HG03108 (cell line): ENCODE results near the gene GJD2.

Source experiments
- ATAC-seq: cut with Tn5 transposase; IDR thresholded peaks from one replicate; pipeline ENCODE4 v1.9.1; 2021; ENCODE audit warnings: moderate library complexity; ENCODE audit not compliant: unreplicated experiment

GJD2 gene

DNA sequence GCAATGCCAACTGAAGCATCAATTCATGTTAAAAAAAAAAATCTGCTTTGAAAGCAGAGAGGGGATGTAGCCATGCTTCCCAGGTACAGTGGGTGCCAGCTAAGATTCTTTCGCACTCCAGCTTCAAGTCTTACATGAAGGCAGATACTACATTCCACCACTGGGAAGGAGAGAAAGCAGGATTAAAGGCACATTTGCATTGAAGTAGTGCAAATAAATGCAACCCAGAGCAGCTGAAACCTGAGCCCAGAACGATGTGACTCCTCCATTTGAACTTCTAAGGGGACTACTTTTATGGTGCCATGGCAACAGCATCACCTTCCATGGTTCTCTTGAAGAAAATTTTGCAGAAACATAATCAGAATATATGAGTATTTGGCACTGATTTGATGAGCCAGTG lies 19.1 kb upstream of the GJD2 start:
- no peak for ATAC-seq

GRCh38 chr15:34773013-34773412 lies 18.2 kb upstream of the GJD2 start:
- ATAC-seq: no peak

- no peak for ATAC-seq
These were observed 17.5 kb upstream of the GJD2 start for GRCh38 chr15:34772312-34772711.

GRCh38 chr15:34769711-34770110 lies 14.9 kb upstream of the GJD2 start:
- no peak for ATAC-seq

- no peak for ATAC-seq
These were observed 13.7 kb upstream of the GJD2 start for GRCh38 chr15:34768530-34768929.

DNA sequence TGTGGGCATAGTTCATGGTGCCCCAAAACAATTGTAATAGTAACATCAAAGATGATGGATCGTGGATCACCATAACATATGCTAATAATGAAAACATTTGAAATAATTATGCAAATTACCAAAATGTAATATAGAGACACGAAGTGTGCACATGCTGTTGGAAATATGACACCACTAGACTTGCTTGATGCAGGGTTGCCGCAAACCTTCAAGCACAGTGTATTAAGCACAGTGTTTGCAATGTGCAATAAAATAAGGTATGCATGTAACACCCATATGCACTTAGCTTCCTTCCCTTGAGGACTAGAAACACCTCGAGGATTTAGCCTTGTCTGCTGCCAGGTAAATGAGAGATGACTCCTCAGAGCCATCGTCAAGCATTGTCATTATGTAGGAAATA lies 10.9 kb upstream of the GJD2 start:
- no peak for ATAC-seq

DNA sequence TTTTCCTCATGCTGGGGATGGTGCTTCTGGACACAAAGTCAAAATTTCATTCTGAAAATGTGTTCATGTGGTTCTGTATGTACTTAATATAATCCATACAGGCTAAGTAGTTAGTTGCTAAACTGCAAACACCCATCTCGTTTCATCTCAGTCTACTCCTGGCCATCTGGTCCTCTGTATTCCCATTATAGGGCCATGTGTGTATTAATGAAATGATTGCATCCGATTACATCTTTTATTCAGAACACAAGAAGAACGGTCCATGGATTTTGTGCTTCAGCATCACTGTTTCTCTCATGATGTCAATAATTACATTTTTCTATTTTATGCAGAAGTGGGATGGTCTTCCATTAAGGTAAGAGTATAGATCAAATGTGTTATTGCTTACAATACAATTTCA lies 6.1 kb upstream of the GJD2 start:
- ATAC-seq: no peak

GRCh38 chr15:34759992-34760391 lies 5.2 kb upstream of the GJD2 start:
- ATAC-seq: no peak

GRCh38 chr15:34759347-34759746 lies 4.5 kb upstream of the GJD2 start:
- ATAC-seq: no peak

- no peak for ATAC-seq
These were observed 2.5 kb upstream of the GJD2 start for GRCh38 chr15:34757262-34757661.

DNA sequence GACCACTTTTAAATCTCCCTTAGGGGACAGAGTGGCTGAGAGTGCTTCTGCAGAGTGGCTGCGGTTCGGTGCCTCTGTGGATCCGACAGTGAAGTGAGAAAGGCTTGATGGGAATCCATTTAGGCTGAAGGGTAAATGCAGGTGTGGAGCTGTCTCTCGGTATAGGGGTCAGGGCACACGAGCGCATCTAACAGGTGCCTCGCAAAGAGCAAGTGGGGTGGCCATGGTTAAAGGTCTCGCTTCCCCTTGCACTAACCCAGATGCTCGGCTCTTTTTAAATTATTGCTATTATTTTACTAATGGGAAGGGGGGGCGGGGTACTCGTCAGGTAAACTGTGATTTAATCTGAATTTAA lies 598 bp upstream of the GJD2 start:
- ATAC-seq: no peak

GRCh38 chr15:34754171-34754601 lies 612 bp downstream of the GJD2 start:
- ATAC-seq: no peak

- ATAC-seq: no peak
These were observed 1.4 kb downstream of the GJD2 start for GRCh38 chr15:34753236-34753894.

DNA sequence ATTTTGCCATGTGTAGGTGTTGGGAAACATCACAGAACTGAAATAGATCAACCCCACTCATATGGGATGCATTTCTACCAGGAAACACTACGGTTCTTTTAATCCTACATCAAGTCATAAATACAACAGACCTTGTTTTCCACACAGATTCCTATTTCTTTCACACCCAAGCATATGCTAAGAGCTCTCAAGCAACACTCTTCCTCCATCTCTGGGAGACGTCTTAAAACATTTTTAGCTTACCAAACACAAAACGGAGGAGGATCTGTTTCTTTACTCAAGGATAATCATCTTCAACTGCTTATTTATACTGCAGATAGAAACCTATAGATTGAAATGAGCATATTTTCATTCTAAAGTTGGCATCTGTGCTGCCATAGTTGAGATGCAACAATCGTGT lies 5.1 kb downstream of the GJD2 start:
- ATAC-seq: no peak

DNA sequence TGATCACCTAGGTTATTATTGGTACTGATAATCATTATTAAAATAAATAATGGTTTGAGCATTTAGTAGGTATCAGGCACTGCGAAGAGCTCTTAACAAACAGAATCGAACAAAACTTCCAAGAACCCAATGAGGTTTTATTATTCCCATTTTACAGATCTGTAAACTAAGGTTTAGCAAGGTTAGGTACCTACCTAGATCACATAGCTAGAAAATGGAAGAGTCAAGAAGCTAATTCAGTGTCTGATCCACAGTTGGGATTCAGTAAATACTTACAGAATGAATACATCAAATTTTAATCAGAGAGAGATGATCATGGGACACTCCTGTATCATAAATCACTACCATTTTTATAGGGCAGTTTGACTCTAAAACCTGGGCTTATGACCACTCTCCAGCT lies 15.5 kb downstream of the GJD2 start:
- no peak for ATAC-seq

GRCh38 chr15:34738002-34738401 lies 16.8 kb downstream of the GJD2 start:
- no peak for ATAC-seq

GRCh38 chr15:34737477-34737876 lies 17.3 kb downstream of the GJD2 start:
- ATAC-seq: no peak

DNA sequence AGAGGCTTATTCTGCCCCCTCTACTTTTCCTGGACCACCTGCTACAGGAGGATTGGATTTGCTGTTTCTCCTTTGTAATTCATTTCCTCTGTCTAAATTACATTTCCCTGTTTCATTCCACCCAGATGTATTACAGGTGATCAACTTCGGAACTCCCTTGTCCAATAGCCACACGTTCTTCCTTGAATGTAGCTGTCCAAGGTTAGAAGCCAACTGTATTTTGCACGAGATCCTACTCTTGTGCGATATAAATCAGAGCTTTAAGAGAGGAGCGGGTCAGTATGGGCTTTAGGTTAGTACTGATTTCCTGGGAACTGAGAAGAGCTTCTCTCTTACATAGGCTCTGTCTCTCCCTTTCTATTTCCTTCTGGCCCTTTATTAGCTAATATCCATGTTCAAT lies 20.5 kb downstream of the GJD2 start:
- ATAC-seq: no peak

- ATAC-seq: no peak
These were observed 21.2 kb downstream of the GJD2 start for GRCh38 chr15:34733621-34734020.

DNA sequence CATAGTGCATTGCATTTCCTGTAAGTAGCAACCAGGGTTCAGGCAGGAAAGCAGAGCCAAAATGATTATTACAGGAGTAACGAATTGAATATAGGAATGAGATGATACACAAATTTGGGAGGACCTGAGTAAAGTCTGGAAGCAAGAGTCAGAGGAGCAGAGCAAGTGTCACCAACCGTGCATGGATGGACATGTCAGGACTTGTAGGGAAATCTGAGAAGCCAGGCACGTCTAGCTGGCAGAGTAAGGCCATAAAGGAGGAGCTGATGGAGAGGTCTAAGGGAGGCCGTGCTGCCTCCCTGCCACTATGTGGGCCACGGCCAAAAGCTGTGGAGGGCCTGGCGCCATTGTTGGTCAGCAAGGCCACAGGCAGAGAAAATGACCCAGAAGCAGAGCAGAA lies 22.4 kb downstream of the GJD2 start:
- no peak for ATAC-seq

- no peak for ATAC-seq
These were observed 24.1 kb downstream of the GJD2 start for GRCh38 chr15:34730701-34731100.

DNA sequence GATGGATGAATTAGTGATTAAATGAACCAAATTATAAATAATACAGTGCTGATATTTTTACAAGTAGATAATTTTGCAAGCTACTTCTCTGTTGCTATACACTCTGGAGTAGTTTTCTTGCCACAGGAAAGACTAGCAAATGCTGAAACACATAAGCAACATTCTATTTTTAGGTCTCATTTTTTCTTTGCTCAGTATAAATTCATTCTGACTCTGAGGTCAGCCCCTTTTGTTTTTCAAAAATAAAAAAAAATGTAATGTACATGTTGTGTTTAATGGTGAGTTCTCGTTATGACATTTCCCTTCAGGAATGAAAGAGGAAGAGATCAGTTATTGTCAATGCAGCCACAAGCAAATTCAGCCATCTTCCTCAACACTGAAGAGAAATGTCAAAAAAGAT lies 24.9 kb downstream of the GJD2 start:
- no peak for ATAC-seq

GRCh38 chr15:34729056-34729455 lies 25.7 kb downstream of the GJD2 start:
- no peak for ATAC-seq
